ENCODE data around the gene TANC2.
"Not testable (repeated sequence)": the region's sequence is repeated elsewhere in the genome, so short reads cannot be mapped to it uniquely, and the experiment has no call there.

Gene TANC2

GRCh38 chr17:62963296-62963695 lies 2.7 kb upstream of the TANC2 start:
- no peak for DNase-seq

DNA sequence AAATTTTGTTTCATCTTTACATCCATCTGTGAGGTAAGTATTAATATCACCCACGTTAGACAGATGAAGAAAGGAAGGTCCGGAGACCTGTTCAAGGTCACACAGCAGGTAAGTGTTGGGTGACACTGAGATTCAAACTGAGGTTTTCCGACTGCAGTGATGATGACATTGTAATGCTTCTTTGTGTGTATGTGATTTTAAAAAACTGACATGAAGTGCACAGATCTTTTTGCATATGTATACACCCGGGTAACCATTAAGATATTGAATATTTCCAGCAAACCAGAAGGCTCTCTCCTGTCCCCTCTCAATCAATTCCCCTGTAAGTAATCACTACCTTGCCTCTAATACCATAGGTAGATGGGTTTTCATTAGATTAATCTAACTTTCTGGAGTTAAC lies 1.5 kb upstream of the TANC2 start:
- DNase-seq = no peak

DNA sequence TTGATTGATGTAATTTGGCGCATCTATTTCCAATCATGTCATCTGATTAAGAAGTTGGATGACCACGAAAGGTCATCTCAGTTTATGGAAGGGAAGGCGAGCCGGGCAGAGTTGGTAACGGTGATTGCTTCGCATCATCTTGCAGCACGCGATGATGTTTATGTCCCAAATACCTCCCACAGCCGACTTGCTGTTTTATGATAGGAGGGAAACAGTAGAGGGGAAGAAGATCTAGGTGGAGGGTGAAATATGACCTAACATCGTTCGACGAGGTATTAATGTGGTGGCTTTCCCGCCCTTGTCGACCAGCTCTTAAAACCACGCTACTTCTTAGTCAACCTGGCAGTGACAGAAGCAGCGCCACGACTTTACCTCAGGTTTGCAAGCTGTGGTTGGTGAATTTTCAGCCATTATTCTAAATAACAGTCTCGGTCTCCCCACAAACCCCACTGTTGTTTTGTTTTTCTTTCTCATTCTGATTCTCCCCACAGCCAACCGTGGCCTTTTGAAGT lies 805 bp upstream of the TANC2 start:
- no peak for DNase-seq

GRCh38 chr17:62966426-62967204 lies 580 bp downstream of the TANC2 start:
- DNase-seq = peak in 38 of 56 donors; percentile 7 to 76 (median 41)

DNA sequence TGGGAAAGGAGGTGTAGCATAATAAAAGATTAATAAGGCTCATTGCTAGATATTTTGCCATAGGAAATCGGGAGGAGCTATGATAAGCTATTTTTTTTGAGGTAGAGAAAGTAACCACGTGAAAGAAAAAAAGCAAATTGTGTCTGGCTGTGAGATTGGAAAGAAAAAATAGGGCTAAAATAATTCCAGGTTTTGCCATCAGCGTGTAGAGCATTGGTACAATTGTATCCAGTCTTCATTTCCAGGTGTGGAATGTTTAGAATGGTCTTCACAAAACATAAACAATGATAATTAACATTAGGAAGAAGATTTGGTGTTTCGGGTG lies 1.1 kb downstream of the TANC2 start:
- DNase-seq = no peak

DNA sequence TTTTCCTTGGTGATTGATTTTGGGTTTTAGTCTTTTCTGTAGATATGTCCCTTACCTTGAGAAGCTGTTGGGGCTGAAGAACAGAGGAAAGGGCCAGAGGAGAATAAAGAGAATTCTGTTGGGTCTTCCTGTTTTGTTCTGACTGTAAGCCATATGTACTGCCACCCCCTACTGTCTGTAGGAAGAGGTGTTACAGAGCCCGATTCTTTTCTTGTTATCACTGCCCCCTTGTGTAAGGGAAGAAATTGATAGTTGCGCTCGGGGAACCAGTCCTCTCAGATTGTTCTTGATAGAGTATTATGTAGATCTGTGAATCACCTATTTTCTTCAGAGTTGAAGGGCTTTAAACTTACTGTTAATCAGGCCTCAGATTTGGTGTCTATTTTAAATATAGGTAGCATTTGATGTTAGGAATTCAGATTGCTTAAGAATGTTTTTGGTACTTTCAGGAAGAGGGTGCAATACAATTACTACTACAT lies 2.4 kb downstream of the TANC2 start:
- DNase-seq = peak in 38 of 56 donors; percentile 1 to 67 (median 18)

GRCh38 chr17:62970610-62971009 lies 4.6 kb downstream of the TANC2 start:
- DNase-seq = no peak

DNA sequence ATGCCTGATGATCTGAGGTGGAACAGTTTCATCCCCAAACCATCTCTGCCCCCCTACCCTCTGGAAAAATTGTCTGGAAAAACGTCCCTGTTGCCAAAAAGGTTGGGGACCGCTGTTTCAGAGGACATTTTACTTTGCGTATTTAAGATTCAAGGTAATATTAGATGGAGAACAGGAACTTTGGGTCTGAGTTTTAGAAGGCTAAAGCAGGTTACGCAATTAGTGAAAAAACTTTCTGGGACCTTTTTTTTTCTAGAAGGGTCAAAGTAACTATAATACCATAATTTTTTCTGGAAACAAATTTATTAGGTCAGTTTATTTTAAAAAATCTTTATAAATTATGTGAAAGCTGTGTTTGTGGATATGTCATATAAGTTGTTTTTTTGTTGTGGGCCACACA lies 5.8 kb downstream of the TANC2 start:
- DNase-seq = no peak

DNA sequence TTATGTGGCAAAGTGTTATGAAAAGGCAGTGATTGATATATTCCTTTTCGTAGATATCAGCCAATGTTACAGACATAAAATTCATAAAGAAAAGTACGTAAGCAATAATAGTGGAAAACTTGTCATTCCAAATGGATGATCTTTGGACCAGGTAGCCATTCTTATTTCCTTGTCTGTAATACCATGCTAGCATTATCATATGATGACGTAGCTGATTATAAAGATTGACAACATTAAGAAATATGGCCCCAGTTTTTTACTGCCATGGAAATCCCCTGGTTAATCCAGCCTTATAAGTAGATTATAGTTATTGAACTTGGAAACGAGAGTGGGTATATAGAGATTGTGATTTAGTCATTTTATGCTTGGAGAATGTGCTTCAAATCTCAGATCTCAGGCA lies 8.8 kb downstream of the TANC2 start:
- no peak for DNase-seq

DNA sequence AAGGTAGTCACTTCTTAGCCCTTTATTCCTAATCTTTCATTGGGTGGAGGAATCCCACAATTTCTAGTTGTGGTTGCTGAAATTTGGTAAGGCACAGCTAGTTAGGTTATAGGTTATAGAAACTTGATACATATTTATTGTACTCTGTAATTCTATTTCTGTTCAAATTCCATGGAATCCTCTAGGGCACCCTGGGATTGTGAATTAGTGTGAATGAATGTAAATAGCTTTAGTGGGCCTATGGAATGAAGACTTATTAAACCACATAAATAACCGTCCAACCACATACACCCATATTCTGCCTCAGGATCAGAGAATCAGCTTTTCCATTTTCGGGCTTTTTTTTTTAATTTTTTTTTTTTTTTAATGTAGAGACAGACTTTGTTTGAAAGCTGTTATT lies 9.2 kb downstream of the TANC2 start:
- no peak for DNase-seq

DNA sequence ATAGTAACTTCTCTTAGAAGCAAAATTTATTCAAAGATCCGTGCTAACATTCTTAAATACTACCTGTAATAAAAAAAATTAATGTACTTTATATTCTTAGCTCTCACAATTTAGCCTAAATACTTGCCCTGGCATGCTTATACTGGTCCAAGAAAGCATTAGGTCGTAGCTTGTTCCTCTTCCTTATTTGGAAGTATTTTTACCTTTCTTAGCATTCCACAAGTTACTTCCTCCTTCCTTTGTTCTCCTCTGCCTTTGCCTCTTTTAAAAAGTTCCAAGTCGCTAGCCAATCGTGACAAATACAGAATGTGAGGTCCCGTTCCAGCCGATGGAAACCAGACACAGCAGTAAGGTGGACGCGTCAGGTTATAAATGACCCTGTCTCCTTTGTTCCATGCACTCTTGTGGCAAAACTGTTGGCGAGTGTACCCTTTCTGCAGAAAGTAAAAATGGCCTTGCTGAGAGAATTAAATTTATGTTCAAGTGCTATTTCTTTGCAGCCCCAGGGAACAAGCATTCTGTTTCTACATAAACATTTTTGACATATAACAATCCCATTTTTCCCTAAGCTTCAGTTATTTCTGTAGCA lies 10.7 kb downstream of the TANC2 start:
- DNase-seq = not testable (repeated sequence)

GRCh38 chr17:62980842-62981241 lies 14.8 kb downstream of the TANC2 start:
- DNase-seq = no peak

DNA sequence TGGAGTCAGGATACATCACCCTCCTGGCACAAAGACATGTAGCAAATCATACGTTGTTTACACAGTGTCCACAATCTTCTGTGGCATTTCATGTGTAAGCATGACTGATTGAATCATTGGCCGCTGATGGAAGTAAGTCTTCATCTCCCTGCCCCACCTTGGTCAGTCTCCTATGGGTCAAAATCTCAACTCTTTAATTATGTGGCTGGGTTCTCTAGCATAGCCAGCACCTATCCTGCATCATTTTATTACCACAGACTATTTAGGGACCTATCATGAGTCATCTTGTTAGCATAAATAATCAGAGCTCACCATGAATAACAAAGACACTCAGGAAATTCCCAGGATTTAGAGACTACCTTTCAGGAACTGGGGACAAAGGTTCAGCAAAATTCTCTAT lies 15.9 kb downstream of the TANC2 start:
- DNase-seq = no peak

DNA sequence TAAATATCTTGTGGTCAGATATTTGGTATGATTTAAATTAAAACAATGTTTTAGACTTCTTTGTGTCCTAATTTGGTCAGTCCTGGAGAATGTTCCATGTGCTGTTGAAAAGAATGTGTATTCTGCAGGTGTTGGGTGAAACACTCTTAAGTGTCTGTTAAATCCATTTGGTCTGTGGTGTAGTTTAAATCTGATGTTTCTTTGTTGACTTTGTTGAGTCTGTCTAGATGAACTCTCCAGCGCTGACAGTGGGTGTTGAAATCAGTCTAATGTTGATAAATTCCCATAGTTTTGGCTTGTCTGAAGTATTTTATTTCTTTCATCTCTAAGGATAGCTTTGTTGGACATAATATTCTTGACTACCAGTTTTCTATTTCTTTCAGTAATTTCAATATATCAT lies 18.8 kb downstream of the TANC2 start:
- no peak for DNase-seq

GRCh38 chr17:62986549-62986948 lies 20.5 kb downstream of the TANC2 start:
- DNase-seq = no peak

DNA sequence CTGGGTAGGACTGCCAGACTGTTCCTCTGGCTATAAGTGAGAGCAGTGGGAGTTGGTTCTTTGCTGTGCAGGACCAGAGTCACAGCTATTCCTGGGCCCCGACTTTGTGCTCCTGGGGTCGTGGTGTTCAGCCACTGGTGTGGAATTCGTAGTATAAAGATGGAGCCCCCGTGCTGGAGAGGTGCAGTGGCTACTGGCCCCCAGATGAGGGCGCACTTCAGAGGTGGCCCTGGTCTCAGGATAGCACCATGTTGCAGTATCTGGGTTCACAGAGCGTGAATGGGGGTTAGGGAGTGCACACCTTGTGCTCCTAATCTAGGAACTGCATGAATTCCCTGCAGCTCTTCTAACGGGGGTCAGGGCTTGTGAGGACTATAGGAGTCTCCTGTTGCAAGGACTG lies 21.1 kb downstream of the TANC2 start:
- DNase-seq = no peak

GRCh38 chr17:62989501-62989900 lies 23.5 kb downstream of the TANC2 start:
- no peak for DNase-seq

GRCh38 chr17:62994931-62995330 lies 28.9 kb downstream of the TANC2 start:
- DNase-seq = no peak

DNA sequence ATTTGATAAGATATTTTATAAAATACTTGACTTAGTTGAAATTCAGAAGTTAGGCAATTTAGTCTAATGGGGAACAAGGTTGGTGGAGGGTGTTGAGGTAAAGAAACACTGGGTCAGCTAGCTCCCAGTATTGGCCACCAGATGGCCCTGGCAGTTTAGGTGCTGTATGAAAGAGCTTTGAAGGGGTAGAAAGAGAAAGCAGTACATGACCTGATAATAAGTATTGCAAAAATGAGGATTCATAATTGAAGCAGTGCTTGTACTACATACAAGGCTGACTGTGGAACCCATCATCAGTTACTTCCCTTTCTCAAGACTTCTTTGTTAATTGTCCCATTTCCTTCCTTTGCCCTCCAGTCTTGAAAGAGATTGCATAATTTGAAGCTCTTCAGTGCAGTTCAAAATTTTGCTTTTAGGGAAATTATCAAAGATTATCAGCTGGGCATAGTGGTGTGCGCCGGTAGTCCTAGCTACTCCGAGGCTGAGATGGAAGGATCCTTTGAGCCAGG lies 29.4 kb downstream of the TANC2 start:
- peak in 20 of 56 donors; percentile 0 to 35 (median 6) for DNase-seq

DNA sequence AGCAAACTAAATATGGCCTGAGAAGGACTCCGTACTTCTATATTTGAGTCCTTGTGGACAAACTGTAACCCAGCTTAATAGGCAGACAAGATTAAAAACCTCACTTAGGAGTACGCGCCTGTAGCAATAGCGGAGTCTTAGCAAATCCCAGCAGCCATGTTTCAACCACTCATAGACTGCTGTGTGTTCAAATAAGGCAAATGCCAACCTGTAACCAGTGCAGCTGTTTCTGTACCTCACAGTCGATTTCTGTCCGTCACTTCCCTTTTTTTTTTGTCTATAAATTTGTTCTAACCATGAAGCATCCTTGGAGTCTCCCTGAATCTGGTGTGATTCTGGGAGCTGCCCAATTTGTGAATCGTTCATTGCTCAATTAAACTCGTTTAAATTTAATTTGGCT lies 30.2 kb downstream of the TANC2 start:
- DNase-seq = no peak

DNA sequence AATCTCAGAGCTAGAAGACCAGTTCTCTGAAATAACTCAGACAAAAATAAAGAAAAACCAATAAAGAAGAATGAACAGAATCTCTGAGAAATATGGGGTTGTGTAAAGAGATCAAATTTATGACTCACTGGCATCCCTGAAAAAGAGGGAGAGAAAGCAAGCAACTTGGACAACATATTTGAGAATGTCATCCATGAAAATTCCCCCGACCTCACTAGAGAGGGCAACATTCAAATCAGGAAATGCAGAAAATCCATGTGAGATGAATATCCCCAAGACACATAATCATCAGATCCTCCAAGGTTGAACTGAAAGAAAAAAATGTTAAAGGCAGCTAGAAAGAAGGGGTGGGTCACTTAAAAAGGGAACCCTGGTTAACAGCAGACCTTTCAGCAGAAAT lies 32.1 kb downstream of the TANC2 start:
- no peak for DNase-seq

DNA sequence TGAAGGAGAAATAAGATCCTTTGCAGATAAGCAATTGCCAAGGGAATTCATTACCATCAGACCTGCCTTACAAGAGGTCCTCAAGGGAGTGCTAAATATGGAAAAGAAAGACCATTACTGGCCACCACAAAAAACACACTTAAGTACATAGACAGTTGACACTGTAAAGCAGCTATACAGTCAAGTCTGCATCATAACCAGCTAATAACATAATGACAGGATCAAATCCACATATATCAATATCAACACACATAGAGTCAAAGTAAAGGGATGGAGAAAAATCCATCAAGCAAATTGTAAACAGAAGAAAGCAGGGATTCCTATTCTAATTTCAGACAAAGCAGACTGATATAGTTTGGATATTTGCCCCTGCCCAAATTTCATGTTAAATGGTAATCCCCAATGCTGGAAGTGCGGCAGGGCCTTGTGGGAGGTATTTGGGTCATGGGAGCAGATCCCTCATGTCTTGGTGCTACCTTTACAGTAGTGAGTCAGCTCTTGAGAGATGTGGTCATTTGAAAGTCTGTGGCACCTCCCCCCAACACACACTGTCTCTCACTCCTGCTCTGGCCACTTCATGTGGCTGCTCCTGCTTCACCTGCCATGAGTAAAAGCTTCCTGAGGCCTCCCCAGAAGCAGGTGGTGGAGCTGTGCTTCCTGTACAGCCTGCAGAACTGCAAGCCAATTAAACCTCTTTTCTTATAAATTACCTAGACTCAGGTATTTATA lies 32.8 kb downstream of the TANC2 start:
- DNase-seq = no peak
